Uterus (tissue), 4 donors: Measurements from ENCODE around the gene PTPN13. TPM values are rescaled to one million over a fixed set of nuclear protein-coding genes. Genes with fewer than 3 reads are reported as not detected.

Experiments used
- DNase-seq, 2 donors: peaks; one replicate each; pipeline ENCODE4 v3.0.0-alpha.2; 2019 to 2020
- H3K27ac ChIP-seq, 2 donors: fragments of 200-600 bp; sonication (generic); 1 replicate in 1 of 2; 2 replicates in 1 of 2; pipeline ENCODE4 v1.5.1; 2016 to 2018
- H3K27me3 ChIP-seq, 2 donors: fragments of 200-600 bp; sonication (generic); one replicate each; pipeline ENCODE4 v1.5.1; 2018 to 2019; ENCODE audit warnings: control low read depth in 1 of 2
- H3K36me3 ChIP-seq, 2 donors: fragments of 200-600 bp; sonication (generic); one replicate each; pipeline ENCODE4 v1.5.1; 2019; ENCODE audit warnings: control low read depth in 1 of 2
- H3K4me1 ChIP-seq, 2 donors: fragments of 200-600 bp; sonication (generic); one replicate each; pipeline ENCODE4 v1.5.1; 2018 to 2019; ENCODE audit warnings: control low read depth in 1 of 2
- H3K4me3 ChIP-seq, 2 donors: fragments of 200-600 bp; sonication (generic); 1 replicate in 1 of 2; 2 replicates in 1 of 2; pipeline ENCODE4 v1.5.1; 2018 to 2019; ENCODE audit warnings: mild to moderate bottlenecking in 1 of 2
- H3K9me3 ChIP-seq, 2 donors: fragments of 200-600 bp; sonication (generic); one replicate each; pipeline ENCODE4 v1.5.1; 2019; ENCODE audit warnings: control low read depth in 1 of 2
- CTCF ChIP-seq, 4 experiments: fragments of 200-600 bp in 2 of 4; fragments of 450-650 bp in 2 of 4; sonication (generic) in 2 of 4; IDR thresholded peaks; one replicate each; pipeline ENCODE4 v1.5.1; 2016 to 2019; ENCODE audit warnings: antibody characterized with exemption in 4 of 4, mild to moderate bottlenecking in 2 of 4, moderate library complexity in 1 of 4
- POLR2A ChIP-seq, 2 donors: fragments of 450-650 bp; IDR thresholded peaks; one replicate each; pipeline ENCODE4 v1.6.1; 2016; ENCODE audit warnings: antibody characterized with exemption in 2 of 2, mild to moderate bottlenecking in 1 of 2, moderate library complexity in 1 of 2
- intact Hi-C: fragments of 100-400 bp; cut with DNase I; formaldehyde crosslinking; loops from one replicate; pipeline ENCODE4 v1.15.1; 2023; ENCODE audit warnings: low total_unique reads
- total RNA-seq, 4 donors: library from RNA; depleted of rRNA in 3 of 4; stranded (reverse); fragments of >200 nt in 3 of 4; gene quantifications; one replicate each; pipeline versions ENCODE4 v1.1.0 to v1.2.4, GENCODE V29; 2014 to 2023
- donor health status: DM: yes; HTN: yes; CAD: no.

Gene PTPN13
- total RNA-seq, 4 donors from 2014 or later = 24.3 to 79.2 (median 37.9) TPM

- H3K36me3 ChIP-seq = no peaks in the 10 kb centered on the region
- no peak for DNase-seq
- intact Hi-C loops = no loop called here
- H3K4me1 ChIP-seq = no peaks in the 10 kb centered on the region
- H3K27me3 ChIP-seq = no peaks in the 10 kb centered on the region
- no peak overlapping the region for H3K27ac ChIP-seq
- H3K4me3 ChIP-seq = no peak overlapping the region
- no peaks in the 10 kb centered on the region for H3K9me3 ChIP-seq
- no peak for TF ChIP-seq POLR2A (IDR thresholded peaks at IDR 0.05)
- TF ChIP-seq CTCF (IDR thresholded peaks at IDR 0.05) = no peak
These were observed 14.2 kb upstream of the PTPN13 start for GRCh38 chr4:86579941-86580340.

- H3K9me3 ChIP-seq = no peaks in the 10 kb centered on the region
- TF ChIP-seq CTCF (IDR thresholded peaks at IDR 0.05) (no peak), POLR2A (IDR thresholded peaks at IDR 0.05) (no peak)
- no peaks in the 10 kb centered on the region for H3K27me3 ChIP-seq
- peak overlapping the region in 1 of 2 donors; percentile 18 for H3K4me3 ChIP-seq
- H3K4me1 ChIP-seq = no peaks in the 10 kb centered on the region
- H3K36me3 ChIP-seq = no peaks in the 10 kb centered on the region
- intact Hi-C loops = no loop called here
- H3K27ac ChIP-seq = peak overlapping the region in 1 of 2 donors; percentile 49
- no peak for DNase-seq
These were observed 11.7 kb upstream of the PTPN13 start for GRCh38 chr4:86582410-86582809.

- no peak overlapping the region for H3K4me3 ChIP-seq
- no peak for DNase-seq
- no peaks in the 10 kb centered on the region for H3K4me1 ChIP-seq
- H3K36me3 ChIP-seq = no peaks in the 10 kb centered on the region
- TF ChIP-seq POLR2A (IDR thresholded peaks at IDR 0.05) (no peak), CTCF (IDR thresholded peaks at IDR 0.05) (no peak)
- no peaks in the 10 kb centered on the region for H3K9me3 ChIP-seq
- intact Hi-C loops = no loop called here
- no peaks in the 10 kb centered on the region for H3K27me3 ChIP-seq
- peak overlapping the region; percentile 30 to 41 for H3K27ac ChIP-seq
These were observed 7.9 kb upstream of the PTPN13 start for GRCh38 chr4:86586160-86586572.

GRCh38 chr4:86586626-86587380, 7.3 kb upstream of the PTPN13 start:
- Histone ChIP-seq H3K27me3 (no peaks in the 10 kb centered on the region), H3K4me1 (no peaks in the 10 kb centered on the region), H3K4me3 (no peak overlapping the region), H3K36me3 (no peaks in the 10 kb centered on the region), H3K27ac (peak overlapping the region; percentile 30 to 41), H3K9me3 (no peaks in the 10 kb centered on the region)
- no peak for DNase-seq
- TF ChIP-seq CTCF (IDR thresholded peaks at IDR 0.05) (no peak), POLR2A (IDR thresholded peaks at IDR 0.05) (no peak)
- intact Hi-C loops = no loop called here

GRCh38 chr4:86587381-86588140, 6.6 kb upstream of the PTPN13 start:
- H3K27me3 ChIP-seq = no peaks in the 10 kb centered on the region
- H3K4me1 ChIP-seq = no peaks in the 10 kb centered on the region
- H3K27ac ChIP-seq = peak overlapping the region in 1 of 2 donors; percentile 10
- H3K4me3 ChIP-seq = no peak overlapping the region
- H3K36me3 ChIP-seq = no peaks in the 10 kb centered on the region
- DNase-seq = no peak
- intact Hi-C loops = no loop called here
- TF ChIP-seq POLR2A (IDR thresholded peaks at IDR 0.05) (no peak), CTCF (IDR thresholded peaks at IDR 0.05) (no peak)
- H3K9me3 ChIP-seq = no peaks in the 10 kb centered on the region
